ENCODE measurements around the gene BEX4. TPM values are rescaled to one million over a fixed set of nuclear protein-coding genes. Genes with fewer than 3 reads are reported as not detected.
A peak's percentile ranks its signal among the peaks of the same experiment; 100 is the strongest.
"Not testable (repeated sequence)": the region's sequence is repeated elsewhere in the genome, so short reads cannot be mapped to it uniquely, and the experiment has no call there.

The BEX4 gene, protein sequence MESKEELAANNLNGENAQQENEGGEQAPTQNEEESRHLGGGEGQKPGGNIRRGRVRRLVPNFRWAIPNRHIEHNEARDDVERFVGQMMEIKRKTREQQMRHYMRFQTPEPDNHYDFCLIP
- 100 to 1,000 TPM in 2 of 4 donors, 10 to 100 TPM in 2; 72.2 to 123 (median 103) TPM for total RNA-seq

DNA sequence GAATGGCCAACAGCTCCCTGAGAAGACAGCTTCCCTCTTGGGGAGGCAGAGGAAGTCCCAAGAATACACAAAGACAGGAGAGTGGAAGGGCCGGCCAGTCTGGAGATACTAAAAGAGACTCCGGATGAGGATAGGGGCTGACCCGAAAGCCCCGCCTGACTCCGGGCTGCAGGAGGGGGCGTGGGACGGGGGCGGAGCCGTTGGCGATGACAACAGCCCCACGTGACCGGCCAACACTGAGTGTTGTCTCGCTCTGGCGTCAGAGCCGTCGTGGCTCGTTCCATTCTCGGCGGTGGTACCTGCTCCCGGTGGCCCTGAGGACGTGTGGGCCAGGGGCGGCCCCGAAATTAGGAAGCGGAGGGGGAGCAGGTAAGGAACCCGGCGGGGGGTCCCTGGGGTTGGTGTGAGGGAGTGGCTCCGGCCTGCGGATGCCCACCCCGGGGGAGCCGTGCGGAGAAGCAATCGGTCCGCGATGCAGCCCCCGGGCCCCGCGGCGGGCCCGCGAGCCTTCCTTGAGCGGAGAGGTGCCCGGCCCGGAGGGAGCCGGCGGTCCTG lies at the start of gene BEX4:
BEX4 (plus strand) TSS at position 239 of the 555 bp plus-strand sequence. CDS start 1,046 bp downstream, outside the sequence.
- intact Hi-C loops (cut with DNase I), result no loop called here
- Histone ChIP-seq H3K9me3 (no peaks in the 10 kb centered on the region), H3K27me3 (no peaks in the 10 kb centered on the region), H3K4me3 (replicated peaks in 1 of 3) (peak within 1 kb of the TSS; percentile 60 to 66 (median 65)), H3K36me3 (no peaks in the 10 kb centered on the region), H3K27ac (peak within 1 kb of the TSS; percentile 84 to 94 (median 93)), H3K4me1 (no peaks in the 10 kb centered on the region)
- TF ChIP-seq POLR2A (IDR thresholded peaks at IDR 0.05), result peak; percentile 79 to 94
- TF ChIP-seq, protein P1, sequence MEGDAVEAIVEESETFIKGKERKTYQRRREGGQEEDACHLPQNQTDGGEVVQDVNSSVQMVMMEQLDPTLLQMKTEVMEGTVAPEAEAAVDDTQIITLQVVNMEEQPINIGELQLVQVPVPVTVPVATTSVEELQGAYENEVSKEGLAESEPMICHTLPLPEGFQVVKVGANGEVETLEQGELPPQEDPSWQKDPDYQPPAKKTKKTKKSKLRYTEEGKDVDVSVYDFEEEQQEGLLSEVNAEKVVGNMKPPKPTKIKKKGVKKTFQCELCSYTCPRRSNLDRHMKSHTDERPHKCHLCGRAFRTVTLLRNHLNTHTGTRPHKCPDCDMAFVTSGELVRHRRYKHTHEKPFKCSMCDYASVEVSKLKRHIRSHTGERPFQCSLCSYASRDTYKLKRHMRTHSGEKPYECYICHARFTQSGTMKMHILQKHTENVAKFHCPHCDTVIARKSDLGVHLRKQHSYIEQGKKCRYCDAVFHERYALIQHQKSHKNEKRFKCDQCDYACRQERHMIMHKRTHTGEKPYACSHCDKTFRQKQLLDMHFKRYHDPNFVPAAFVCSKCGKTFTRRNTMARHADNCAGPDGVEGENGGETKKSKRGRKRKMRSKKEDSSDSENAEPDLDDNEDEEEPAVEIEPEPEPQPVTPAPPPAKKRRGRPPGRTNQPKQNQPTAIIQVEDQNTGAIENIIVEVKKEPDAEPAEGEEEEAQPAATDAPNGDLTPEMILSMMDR (IDR thresholded peaks at IDR 0.05), result no peak
- peak; percentile 85 to 87 for DNase-seq
- 0% methylated on average over 2 to 10 of the region's 45 CpGs for WGBS, 2 donors

DNA sequence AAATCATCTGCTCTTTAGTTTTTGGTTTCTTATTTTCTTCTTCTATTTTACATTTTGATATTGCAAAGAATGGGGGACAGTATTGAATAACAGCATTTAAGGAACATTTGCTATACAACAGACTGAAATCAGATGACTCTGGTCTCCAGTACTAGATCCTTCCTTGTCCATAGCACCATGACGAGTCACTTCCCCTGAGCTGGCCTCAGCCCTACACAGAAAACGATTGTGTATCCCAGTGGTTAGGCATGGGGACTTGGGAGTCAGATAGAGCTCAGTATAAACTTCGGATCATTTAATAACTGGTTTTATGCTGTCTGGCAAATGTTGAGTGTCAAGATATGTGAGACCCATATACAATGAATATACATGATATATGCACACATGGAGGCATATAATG lies 44.7 kb upstream of the BEX4 start:
- intact Hi-C loops (cut with DNase I), result loop anchor here (10.0 kb wide), 1 partner anchor 215 kb away; no protein-coding TSS in a partner anchor
- WGBS, 2 donors, result 88 to 95% methylated on average over 3 of the region's 3 CpGs

DNA sequence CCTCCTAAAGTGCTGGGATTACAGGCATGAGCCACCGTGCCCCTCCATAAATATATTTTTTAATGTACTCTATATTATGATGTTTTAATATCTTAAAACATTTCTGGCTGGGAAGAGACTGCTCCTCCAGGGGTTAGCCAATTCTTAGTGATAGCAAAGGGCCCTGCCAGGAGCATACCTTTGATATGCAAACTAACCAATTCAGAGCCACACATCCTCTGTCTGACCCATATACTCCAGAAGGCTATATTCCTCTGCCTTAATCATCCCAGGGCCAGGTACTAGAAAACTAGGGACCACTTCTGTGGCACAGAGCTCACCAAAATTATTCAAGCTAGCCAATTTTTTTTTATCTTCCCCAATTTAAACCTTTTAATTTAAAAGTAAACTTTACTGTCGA lies 43.6 kb upstream of the BEX4 start:
- 58 to 68% methylated on average over 2 of the region's 2 CpGs for WGBS, 2 donors
- Histone ChIP-seq H3K27me3 (peaks cover 5% of the 10 kb centered on the region), H3K9me3 (no peaks in the 10 kb centered on the region), H3K4me1 (no peaks in the 10 kb centered on the region), H3K36me3 (no peaks in the 10 kb centered on the region), H3K4me3 (replicated peaks in 1 of 3) (no peak overlapping the region), H3K27ac (no peak overlapping the region)
- DNase-seq, result no peak
- intact Hi-C loops (cut with DNase I), result loop anchor here (10.0 kb wide), 1 partner anchor 217 kb away; no protein-coding TSS in a partner anchor
- TF ChIP-seq POLR2A (IDR thresholded peaks at IDR 0.05), result no peak
- TF ChIP-seq, protein P1 (IDR thresholded peaks at IDR 0.05), result no peak

More for the DNA sequence above, 44.7 kb upstream of the BEX4 start:
- Histone ChIP-seq H3K4me1 (no peaks in the 10 kb centered on the region), H3K9me3 (no peaks in the 10 kb centered on the region), H3K4me3 (replicated peaks in 1 of 3) (no peak overlapping the region), H3K27ac (no peak overlapping the region), H3K27me3 (peaks cover 5% of the 10 kb centered on the region), H3K36me3 (no peaks in the 10 kb centered on the region)
- no peak for DNase-seq
- no peak for TF ChIP-seq POLR2A (IDR thresholded peaks at IDR 0.05)
- TF ChIP-seq, protein P1 (IDR thresholded peaks at IDR 0.05), result no peak

DNA sequence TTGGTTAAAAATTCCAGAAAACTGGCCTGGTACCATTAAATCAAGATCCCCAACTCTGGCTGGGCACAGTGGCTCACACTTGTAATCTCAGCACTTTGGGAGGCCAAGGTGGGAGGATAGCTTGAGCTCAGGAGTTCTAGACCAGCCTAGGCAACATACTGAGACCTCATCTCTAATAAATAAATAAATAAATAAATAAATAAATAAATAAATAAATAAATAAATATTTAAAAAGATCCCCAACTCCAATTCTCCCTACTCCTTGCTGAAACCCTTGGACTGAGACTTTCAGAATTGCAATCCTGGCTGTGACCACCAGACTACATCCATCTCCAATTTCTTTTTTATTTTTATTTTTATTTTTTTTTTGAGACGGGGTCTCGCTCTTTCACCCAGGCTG lies 39.7 kb upstream of the BEX4 start:
- H3K36me3 ChIP-seq; H3K27me3 ChIP-seq; H3K4me3 ChIP-seq (replicated peaks in 1 of 3); H3K4me1 ChIP-seq; H3K27ac ChIP-seq; H3K9me3 ChIP-seq; DNase-seq: not testable (repeated sequence)
- 88 to 94% methylated on average over 2 of the region's 2 CpGs for WGBS, 2 donors
- intact Hi-C loops (cut with DNase I), result loop anchor here (10.0 kb wide), 1 partner anchor 220 kb away; no protein-coding TSS in a partner anchor

DNA sequence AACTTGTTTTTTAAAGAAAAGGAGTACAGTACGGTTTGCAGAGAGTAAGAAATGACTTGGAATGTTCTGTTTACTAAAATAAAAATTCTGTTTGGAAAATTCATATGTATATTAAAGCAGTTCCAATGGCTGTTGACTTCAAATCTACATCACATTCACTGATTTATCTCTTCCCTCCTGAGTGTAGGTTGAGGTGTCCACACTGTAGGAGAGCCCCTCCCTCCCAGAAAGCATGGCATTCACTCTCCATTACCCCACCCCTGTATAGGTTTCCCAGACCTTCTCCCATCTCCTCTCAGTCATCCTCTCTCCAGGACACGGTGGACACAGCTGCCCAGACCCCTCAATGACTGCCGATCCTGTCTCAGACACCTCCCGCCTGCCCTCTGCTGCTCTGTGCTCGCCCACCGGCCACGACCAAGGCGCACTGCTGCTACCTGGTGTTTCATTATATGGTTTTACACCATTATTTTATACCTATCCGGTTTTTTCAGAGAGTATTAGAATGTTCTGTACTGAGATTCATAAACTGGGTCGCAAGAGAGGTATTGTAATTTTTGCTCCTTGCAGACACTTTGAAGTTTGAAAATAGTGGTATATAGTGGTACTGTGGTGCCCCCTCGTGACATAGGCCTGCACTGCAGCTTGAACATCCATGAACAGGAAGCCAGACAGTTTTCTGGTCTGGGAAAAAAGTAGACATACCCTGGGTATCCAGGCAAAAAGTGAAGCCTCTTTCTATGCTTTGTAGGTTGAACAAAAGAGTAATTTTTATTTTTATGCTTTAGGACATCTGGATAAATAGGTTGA lies 38.8 kb upstream of the BEX4 start:
- DNase-seq, result peak; percentile 56 to 61
- intact Hi-C loops (cut with DNase I), result loop anchor here (10.0 kb wide), 1 partner anchor 221 kb away; no protein-coding TSS in a partner anchor
- Histone ChIP-seq H3K4me3 (replicated peaks in 1 of 3) (no peak overlapping the region), H3K27ac (no peak overlapping the region), H3K27me3 (no peaks in the 10 kb centered on the region), H3K9me3 (no peaks in the 10 kb centered on the region), H3K36me3 (no peaks in the 10 kb centered on the region), H3K4me1 (no peaks in the 10 kb centered on the region)
- TF ChIP-seq, protein P1 (IDR thresholded peaks at IDR 0.05), result peak in 4 of 6 experiments; percentile 51 to 67 (median 62)
- TF ChIP-seq POLR2A (IDR thresholded peaks at IDR 0.05), result no peak
- WGBS, 2 donors, result 15 to 23% methylated on average over 11 of the region's 11 CpGs

Data from thyroid gland (tissue), 4 donors.